HCT116 (cell line): ENCODE measurements around the gene STK39. TPM values are rescaled to one million over a fixed set of nuclear protein-coding genes. Genes with fewer than 3 reads are reported as not detected.

Experiments
- ATAC-seq: fragments of 200-7000 bp; cut with Tn5 transposase; 2 replicates; pipeline ENCODE4 v1.9.1; 2020; ENCODE audit warnings: mild to moderate bottlenecking, moderate library complexity
- BruUV-seq: library from RNA; stranded (reverse); fragments of 400-500 nt; replicated peaks from 2 replicates; lab custom pipeline; 2021; lab: Mats Ljungman, UMichigan
- CTCF ChIA-PET: fragments of 300-600 bp; sonication (Branson Sonifier 250); formaldehyde crosslinking; loops from one replicate; lab custom pipeline; 2021; ENCODE audit warnings: antibody characterized with exemption; lab: Charles Lee
- POLR2A ChIA-PET: fragments of 300-600, 350-600 bp; sonication (Branson Sonifier 250); formaldehyde crosslinking; loops from one replicate; lab custom pipeline; 2021; ENCODE audit warnings: antibody characterized with exemption; lab: Charles Lee
- RAD21 ChIA-PET, 2 experiments: fragments of 300-600 bp; sonication (Branson Sonifier 250); formaldehyde crosslinking; loops; one replicate each; lab custom pipeline; 2023; ENCODE audit warnings: low total read pairs in 2 of 2; ENCODE audit not compliant: uncharacterized antibody in 2 of 2, unreplicated experiment in 2 of 2, low non-redundant PET in 1 of 2; lab: Charles Lee
- DNase-seq: peaks from one replicate; pipeline ENCODE4 v3.0.0-alpha.2; 2010; ENCODE audit warnings: low read depth, low spot score
- H2AFZ ChIP-seq: fragments of 200-600 bp; shearing (Covaris generic), sonication (generic); 2 replicates; pipeline ENCODE4 v1.6.1; 2017; ENCODE audit warnings: low read depth, mixed run types, mixed read lengths, antibody characterized with exemption, low read length; ENCODE audit not compliant: poor library complexity, severe bottlenecking
- H3K27ac ChIP-seq: 2 replicates; pipeline ENCODE4 v1.5.1; 2012; ENCODE audit warnings: low read depth, low read length
- H3K27me3 ChIP-seq: fragments of 200-600 bp; sonication (generic); 2 replicates; pipeline ENCODE4 v1.6.1; 2016; ENCODE audit warnings: mixed run types, low read length, mixed read lengths; ENCODE audit not compliant: insufficient read depth
- H3K36me3 ChIP-seq, 2 experiments: fragments of 200-500 bp in 1 of 2; fragments of 200-600 bp in 1 of 2; sonication (Bioruptor generic) in 1 of 2; sonication (generic) in 1 of 2; 2 replicates each; pipeline versions ENCODE4 v1.5.1 to v1.6.1; 2014 to 2016; ENCODE audit warnings: low read length in 2 of 2, inconsistent platforms in 1 of 2, mixed read lengths in 1 of 2, mixed run types in 1 of 2; ENCODE audit not compliant: insufficient read depth in 2 of 2, control insufficient read depth in 1 of 2
- H3K4me1 ChIP-seq, 2 experiments: fragments of 200-600 bp in 1 of 2; sonication (generic) in 1 of 2; 2 replicates each; pipeline versions ENCODE4 v1.5.1 to v1.6.1; 2012 to 2017; ENCODE audit warnings: low read length in 2 of 2, inconsistent platforms in 1 of 2, mild to moderate bottlenecking in 1 of 2, mixed read lengths in 1 of 2, mixed run types in 1 of 2, moderate library complexity in 1 of 2; ENCODE audit not compliant: insufficient read depth in 2 of 2, control insufficient read depth in 1 of 2
- H3K4me2 ChIP-seq: fragments of 200-600 bp; sonication (generic); 2 replicates; pipeline ENCODE4 v1.6.1; 2017; ENCODE audit warnings: mixed run types, low read length, mixed read lengths
- H3K4me3 ChIP-seq, 2 experiments: fragments of 200-600 bp in 1 of 2; sonication (generic) in 1 of 2; replicated peaks in 1 of 2; 2 replicates each; pipeline ENCODE4 v1.5.1; 2011 to 2016; ENCODE audit warnings: low read length in 2 of 2, control low read depth in 1 of 2, low read depth in 1 of 2, mild to moderate bottlenecking in 1 of 2, mixed read lengths in 1 of 2, mixed run types in 1 of 2
- H3K79me2 ChIP-seq: fragments of 200-600 bp; sonication (generic); 2 replicates; pipeline ENCODE4 v1.6.1; 2017; ENCODE audit warnings: mild to moderate bottlenecking, mixed run types, low read length, moderate library complexity, mixed read lengths; ENCODE audit not compliant: insufficient read depth
- H3K9ac ChIP-seq: fragments of 200-600 bp; sonication (generic); 2 replicates; pipeline ENCODE4 v1.6.1; 2016; ENCODE audit warnings: low read length, mixed read lengths
- H3K9me2 ChIP-seq: fragments of 200-600 bp; sonication (generic), shearing (Covaris generic); 2 replicates; pipeline ENCODE4 v1.6.1; 2017; ENCODE audit warnings: mixed run types, mild to moderate bottlenecking, moderate library complexity; ENCODE audit not compliant: insufficient read depth
- H3K9me3 ChIP-seq, 2 experiments: fragments of 200-500 bp in 1 of 2; fragments of 200-600 bp in 1 of 2; sonication (Bioruptor generic) in 1 of 2; sonication (generic) in 1 of 2; 2 replicates each; pipeline ENCODE4 v1.6.1; 2014 to 2017; ENCODE audit warnings: low read length in 2 of 2, mixed read lengths in 2 of 2, inconsistent platforms in 1 of 2, low read depth in 1 of 2, mild to moderate bottlenecking in 1 of 2, mixed run types in 1 of 2, moderate library complexity in 1 of 2; ENCODE audit not compliant: control insufficient read depth in 1 of 2, insufficient read depth in 1 of 2
- H4K20me1 ChIP-seq: fragments of 200-600 bp; sonication (generic), shearing (Covaris generic); 2 replicates; pipeline ENCODE4 v1.6.1; 2017; ENCODE audit warnings: mixed run types, mild to moderate bottlenecking, moderate library complexity; ENCODE audit not compliant: insufficient read depth
- CBX3 ChIP-seq: IDR thresholded peaks from 2 replicates; pipeline ENCODE4 v1.6.1; 2012; ENCODE audit warnings: low read depth
- EGR1 ChIP-seq: IDR thresholded peaks from 2 replicates; pipeline ENCODE4 v1.6.1; 2012; ENCODE audit warnings: low read depth
- POLR2AphosphoS5 ChIP-seq: IDR thresholded peaks from 2 replicates; pipeline ENCODE4 v1.6.1; 2011; ENCODE audit warnings: mild to moderate bottlenecking, low read depth, low read length, moderate library complexity
- TCF7L2 ChIP-seq: IDR thresholded peaks from 2 replicates; pipeline ENCODE4 v1.7.0; 2011; ENCODE audit warnings: borderline replicate concordance, inconsistent platforms; ENCODE audit not compliant: insufficient read depth, insufficient read length; ENCODE audit errors: extremely low read depth
- ZBTB33 ChIP-seq: IDR thresholded peaks from 2 replicates; pipeline ENCODE4 v1.6.1; 2011; ENCODE audit warnings: mild to moderate bottlenecking, low read length, moderate library complexity; ENCODE audit not compliant: insufficient replicate concordance; ENCODE audit errors: extremely low read depth
- intact Hi-C: fragments of 100-400 bp; cut with micrococcal nuclease; formaldehyde crosslinking; loops from 2 replicates; pipeline ENCODE4 v1.10.0; 2022
- total RNA-seq: library from RNA; stranded (reverse); gene quantifications from one replicate; pipeline ENCODE4 v1.2.1, GENCODE V29; 2021; ENCODE audit not compliant: unreplicated experiment
- TF ChIP-seq, protein P1 (sequence below): IDR thresholded peaks from 2 replicates; pipeline ENCODE4 v1.6.1; 2012

The STK39 gene
- total RNA-seq, 1 experiment from 2014 or later, result 118 TPM

GRCh38 chr2:168025487-168026202, 221.8 kb downstream of the STK39 start:
- Histone ChIP-seq H3K36me3 (peaks cover 0 to 9% of the 10 kb centered on the region in 2 experiments; a peak in 1 of 4 replicates), H3K79me2 (peaks cover 11% of the 10 kb centered on the region; the same call in 1 of the 2 replicates), H3K4me3 (no peak overlapping the region), H3K27me3 (no peaks in the 10 kb centered on the region), H2AFZ (no peak overlapping the region), H3K9me2 (no peaks in the 10 kb centered on the region), H4K20me1 (peaks cover 4% of the 10 kb centered on the region; the same call in 1 of the 2 replicates), H3K4me2 (no peak overlapping the region), H3K4me1 (no peaks in the 10 kb centered on the region), H3K27ac (no peak overlapping the region), H3K9me3 (no peaks in the 10 kb centered on the region), H3K9ac (no peak overlapping the region)
- no peak for ATAC-seq
- DNase-seq, result no peak
- ChIA-PET RAD21 (no interaction called here), CTCF (no interaction called here), POLR2A (no interaction called here)
- TF ChIP-seq ZBTB33, result no peak
- TF ChIP-seq POLR2AphosphoS5, result no peak
- TF ChIP-seq, protein P1, sequence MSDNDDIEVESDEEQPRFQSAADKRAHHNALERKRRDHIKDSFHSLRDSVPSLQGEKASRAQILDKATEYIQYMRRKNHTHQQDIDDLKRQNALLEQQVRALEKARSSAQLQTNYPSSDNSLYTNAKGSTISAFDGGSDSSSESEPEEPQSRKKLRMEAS, result no peak
- no peak for TF ChIP-seq TCF7L2
- TF ChIP-seq CBX3, result no peak
- no peak for TF ChIP-seq EGR1
- no TSS peak for BruUV-seq
- intact Hi-C loops, result no loop called here
